GM19463 (cell line): ENCODE results near the gene GRAP2.

Experiments used
- ATAC-seq: cut with Tn5 transposase; IDR thresholded peaks from one replicate; pipeline ENCODE4 v1.9.1; 2021; ENCODE audit warnings: mild to moderate bottlenecking, moderate library complexity; ENCODE audit not compliant: unreplicated experiment

Gene GRAP2

GRCh38 chr22:39960791-39961746, 60.2 kb downstream of the GRAP2 start:
- ATAC-seq, result peak; percentile 87

- ATAC-seq, result no peak
Observed at GRCh38 chr22:39962071-39962470, 61.2 kb downstream of the GRAP2 start.

GRCh38 chr22:39965748-39966147, 64.9 kb downstream of the GRAP2 start:
- ATAC-seq, result no peak

GRCh38 chr22:39966470-39966869, 65.6 kb downstream of the GRAP2 start:
- ATAC-seq, result no peak

- no peak for ATAC-seq
Observed at GRCh38 chr22:39967103-39967829, 66.4 kb downstream of the GRAP2 start.

GRCh38 chr22:39967996-39968972, 67.4 kb downstream of the GRAP2 start:
- no peak for ATAC-seq

GRCh38 chr22:39970742-39971141, 69.9 kb downstream of the GRAP2 start:
- ATAC-seq, result no peak

- no peak for ATAC-seq
Observed at GRCh38 chr22:39972641-39973040, 71.8 kb downstream of the GRAP2 start.

- no peak for ATAC-seq
Observed at GRCh38 chr22:39973656-39974055, 72.8 kb downstream of the GRAP2 start.

- no peak for ATAC-seq
Observed at GRCh38 chr22:39974065-39974464, 73.2 kb downstream of the GRAP2 start.

- no peak for ATAC-seq
Observed at GRCh38 chr22:39979048-39979447, 78.2 kb downstream of the GRAP2 start.

- ATAC-seq, result no peak
Observed at GRCh38 chr22:39979458-39979857, 78.6 kb downstream of the GRAP2 start.

- ATAC-seq, result no peak
Observed at GRCh38 chr22:39980596-39980995, 79.7 kb downstream of the GRAP2 start.

GRCh38 chr22:39983346-39983745, 82.5 kb downstream of the GRAP2 start:
- ATAC-seq, result no peak

GRCh38 chr22:39984006-39984405, 83.1 kb downstream of the GRAP2 start:
- ATAC-seq, result no peak

- ATAC-seq, result no peak
Observed at GRCh38 chr22:39984746-39985145, 83.9 kb downstream of the GRAP2 start.

GRCh38 chr22:39985383-39986035, 84.6 kb downstream of the GRAP2 start:
- no peak for ATAC-seq

GRCh38 chr22:39988386-39989114, 87.7 kb downstream of the GRAP2 start:
- ATAC-seq, result no peak

GRCh38 chr22:39989633-39990032, 88.7 kb downstream of the GRAP2 start:
- no peak for ATAC-seq

GRCh38 chr22:39990686-39991085, 89.8 kb downstream of the GRAP2 start:
- ATAC-seq, result no peak
